ENCODE data around the gene NRARP.

- no peak for TF ChIP-seq SP1 (IDR thresholded peaks at IDR 0.05)
- no peak for TF ChIP-seq CTCF (IDR thresholded peaks at IDR 0.05; ENCODE audit: low read depth, low read length, missing input control)
- TF ChIP-seq MAX (IDR thresholded peaks at IDR 0.05) = no peak
These were observed 23.1 kb upstream of the NRARP start for GRCh38 chr9:137325124-137325523.

Data from liver (tissue), 3 donors.